Liver (tissue), 3 donors: ENCODE data around the gene PIGA.

Source experiments
- EGR1 ChIP-seq, 2 donors: IDR thresholded peaks; 2 replicates each; pipeline ENCODE4 v1.6.1; 2016 to 2018; ENCODE audit warnings: antibody characterized with exemption in 2 of 2, low read depth in 2 of 2
- FOXA1 ChIP-seq: IDR thresholded peaks from 2 replicates; pipeline ENCODE4 v1.6.1; 2016; ENCODE audit warnings: antibody characterized with exemption
- FOXA2 ChIP-seq: IDR thresholded peaks from 2 replicates; pipeline ENCODE4 v1.6.1; 2016; ENCODE audit warnings: antibody characterized with exemption
- GABPA ChIP-seq, 2 donors: IDR thresholded peaks in 1 of 2; conservative IDR thresholded peaks in 1 of 2; 2 replicates each; pipeline ENCODE4 v1.6.1; 2016; ENCODE audit warnings: antibody characterized with exemption in 2 of 2, mild to moderate bottlenecking in 1 of 2, moderate library complexity in 1 of 2
- HNF4G ChIP-seq: IDR thresholded peaks from 2 replicates; pipeline ENCODE4 v1.6.1; 2016; ENCODE audit warnings: antibody characterized with exemption
- MAX ChIP-seq: IDR thresholded peaks from 2 replicates; pipeline ENCODE4 v1.6.1; 2016; ENCODE audit warnings: antibody characterized with exemption
- NR2F2 ChIP-seq: IDR thresholded peaks from 2 replicates; pipeline ENCODE4 v1.6.1; 2016; ENCODE audit warnings: antibody characterized with exemption
- RAD21 ChIP-seq, 2 donors: IDR thresholded peaks; 2 replicates each; pipeline ENCODE4 v1.6.1; 2016; ENCODE audit warnings: antibody characterized with exemption in 2 of 2, mild to moderate bottlenecking in 2 of 2
- TAF1 ChIP-seq: conservative IDR thresholded peaks from 2 replicates; pipeline ENCODE4 v1.6.1; 2016; ENCODE audit warnings: antibody characterized with exemption, mild to moderate bottlenecking
- YY1 ChIP-seq: IDR thresholded peaks from 2 replicates; pipeline ENCODE4 v1.6.1; 2016; ENCODE audit warnings: antibody characterized with exemption, mild to moderate bottlenecking
- TF ChIP-seq, protein P1 (sequence below): IDR thresholded peaks from 2 replicates; pipeline ENCODE4 v1.6.1; 2016; ENCODE audit warnings: antibody characterized with exemption, mild to moderate bottlenecking
- TF ChIP-seq, protein P2 (sequence below): fragments of 150-350 bp; IDR thresholded peaks from 2 replicates; pipeline ENCODE4 v1.5.1; 2017; ENCODE audit warnings: improper control_type of control experiment, low read depth, low read length; ENCODE audit not compliant: missing input control
- TF ChIP-seq, protein P3 (sequence below): IDR thresholded peaks from 2 replicates; pipeline ENCODE4 v1.6.1; 2016; ENCODE audit warnings: antibody characterized with exemption
- donor health status: healthy.
- donor health status: healthy.

- TF ChIP-seq, protein P1, sequence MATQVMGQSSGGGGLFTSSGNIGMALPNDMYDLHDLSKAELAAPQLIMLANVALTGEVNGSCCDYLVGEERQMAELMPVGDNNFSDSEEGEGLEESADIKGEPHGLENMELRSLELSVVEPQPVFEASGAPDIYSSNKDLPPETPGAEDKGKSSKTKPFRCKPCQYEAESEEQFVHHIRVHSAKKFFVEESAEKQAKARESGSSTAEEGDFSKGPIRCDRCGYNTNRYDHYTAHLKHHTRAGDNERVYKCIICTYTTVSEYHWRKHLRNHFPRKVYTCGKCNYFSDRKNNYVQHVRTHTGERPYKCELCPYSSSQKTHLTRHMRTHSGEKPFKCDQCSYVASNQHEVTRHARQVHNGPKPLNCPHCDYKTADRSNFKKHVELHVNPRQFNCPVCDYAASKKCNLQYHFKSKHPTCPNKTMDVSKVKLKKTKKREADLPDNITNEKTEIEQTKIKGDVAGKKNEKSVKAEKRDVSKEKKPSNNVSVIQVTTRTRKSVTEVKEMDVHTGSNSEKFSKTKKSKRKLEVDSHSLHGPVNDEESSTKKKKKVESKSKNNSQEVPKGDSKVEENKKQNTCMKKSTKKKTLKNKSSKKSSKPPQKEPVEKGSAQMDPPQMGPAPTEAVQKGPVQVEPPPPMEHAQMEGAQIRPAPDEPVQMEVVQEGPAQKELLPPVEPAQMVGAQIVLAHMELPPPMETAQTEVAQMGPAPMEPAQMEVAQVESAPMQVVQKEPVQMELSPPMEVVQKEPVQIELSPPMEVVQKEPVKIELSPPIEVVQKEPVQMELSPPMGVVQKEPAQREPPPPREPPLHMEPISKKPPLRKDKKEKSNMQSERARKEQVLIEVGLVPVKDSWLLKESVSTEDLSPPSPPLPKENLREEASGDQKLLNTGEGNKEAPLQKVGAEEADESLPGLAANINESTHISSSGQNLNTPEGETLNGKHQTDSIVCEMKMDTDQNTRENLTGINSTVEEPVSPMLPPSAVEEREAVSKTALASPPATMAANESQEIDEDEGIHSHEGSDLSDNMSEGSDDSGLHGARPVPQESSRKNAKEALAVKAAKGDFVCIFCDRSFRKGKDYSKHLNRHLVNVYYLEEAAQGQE: peak; percentile 59
- TF ChIP-seq, protein P2, sequence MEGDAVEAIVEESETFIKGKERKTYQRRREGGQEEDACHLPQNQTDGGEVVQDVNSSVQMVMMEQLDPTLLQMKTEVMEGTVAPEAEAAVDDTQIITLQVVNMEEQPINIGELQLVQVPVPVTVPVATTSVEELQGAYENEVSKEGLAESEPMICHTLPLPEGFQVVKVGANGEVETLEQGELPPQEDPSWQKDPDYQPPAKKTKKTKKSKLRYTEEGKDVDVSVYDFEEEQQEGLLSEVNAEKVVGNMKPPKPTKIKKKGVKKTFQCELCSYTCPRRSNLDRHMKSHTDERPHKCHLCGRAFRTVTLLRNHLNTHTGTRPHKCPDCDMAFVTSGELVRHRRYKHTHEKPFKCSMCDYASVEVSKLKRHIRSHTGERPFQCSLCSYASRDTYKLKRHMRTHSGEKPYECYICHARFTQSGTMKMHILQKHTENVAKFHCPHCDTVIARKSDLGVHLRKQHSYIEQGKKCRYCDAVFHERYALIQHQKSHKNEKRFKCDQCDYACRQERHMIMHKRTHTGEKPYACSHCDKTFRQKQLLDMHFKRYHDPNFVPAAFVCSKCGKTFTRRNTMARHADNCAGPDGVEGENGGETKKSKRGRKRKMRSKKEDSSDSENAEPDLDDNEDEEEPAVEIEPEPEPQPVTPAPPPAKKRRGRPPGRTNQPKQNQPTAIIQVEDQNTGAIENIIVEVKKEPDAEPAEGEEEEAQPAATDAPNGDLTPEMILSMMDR: no peak
- TF ChIP-seq TAF1 (peak; percentile 21), YY1 (peak; percentile 81), RAD21 (IDR thresholded peaks at IDR 0.05) (peak; percentile 28 to 31), EGR1 (IDR thresholded peaks at IDR 0.05; ENCODE audit: low read depth in 2 of 2) (no peak), NR2F2 (no peak), FOXA1 (no peak), FOXA2 (no peak), MAX (peak; percentile 56), HNF4G (peak; percentile 46), GABPA (IDR thresholded peaks at IDR 0.05 in 1 of 2, conservative IDR thresholded peaks at IDR 0.05 in 1 of 2) (peak in 1 of 2 donors; percentile 38)
- TF ChIP-seq, protein P3, sequence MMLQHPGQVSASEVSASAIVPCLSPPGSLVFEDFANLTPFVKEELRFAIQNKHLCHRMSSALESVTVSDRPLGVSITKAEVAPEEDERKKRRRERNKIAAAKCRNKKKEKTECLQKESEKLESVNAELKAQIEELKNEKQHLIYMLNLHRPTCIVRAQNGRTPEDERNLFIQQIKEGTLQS: peak; percentile 84
These were observed 65.5 kb downstream of the PIGA start, which contains the start of gene ASB9 for GRCh38 chrX:15269618-15270521.
